ENCODE data around the gene ZNF655. TPM values are rescaled to one million over a fixed set of nuclear protein-coding genes. Genes with fewer than 3 reads are reported as not detected.

Gene ZNF655
- polyA plus RNA-seq, 5 donors, result 56.1 to 106 (median 94.2) TPM

Other genes starting within 250 kb of the ZNF655 start
- 100 to 1,000 TPM in 3 of 5 donors, 10 to 100 TPM in 2; 89.8 to 108 (median 102) TPM for gene ARPC1A, start 232.7 kb upstream of the ZNF655 start, polyA plus RNA-seq (ENCODE audit: insufficient read depth in 1 of 5, insufficient read length in 5 of 5, low replicate concordance in 1 of 5)
- 10 to 100 TPM; 37.4 to 63.7 (median 41.3) TPM for gene ARPC1B, start 183.9 kb upstream of the ZNF655 start, polyA plus RNA-seq (ENCODE audit: insufficient read depth in 1 of 5, insufficient read length in 5 of 5, low replicate concordance in 1 of 5)
- 100 to 1,000 TPM; 109 to 166 (median 135) TPM for gene PDAP1, start 150.0 kb upstream of the ZNF655 start, polyA plus RNA-seq (ENCODE audit: insufficient read depth in 1 of 5, insufficient read length in 5 of 5, low replicate concordance in 1 of 5)
- 100 to 1,000 TPM in 3 of 5 donors, 10 to 100 TPM in 2; 95.0 to 109 (median 101) TPM for gene BUD31, start 149.7 kb upstream of the ZNF655 start, polyA plus RNA-seq (ENCODE audit: insufficient read depth in 1 of 5, insufficient read length in 5 of 5, low replicate concordance in 1 of 5)
- 1 to 10 TPM; 4.3 to 8.0 (median 6.2) TPM for gene PTCD1, start 119.8 kb upstream of the ZNF655 start, polyA plus RNA-seq (ENCODE audit: insufficient read depth in 1 of 5, insufficient read length in 5 of 5, low replicate concordance in 1 of 5)
- gene CPSF4, start 119.7 kb upstream of the ZNF655 start, polyA plus RNA-seq (ENCODE audit: insufficient read depth in 1 of 5, insufficient read length in 5 of 5, low replicate concordance in 1 of 5), result 10 to 100 TPM; 32.2 to 41.6 (median 35.5) TPM
- 100 to 1,000 TPM; 290 to 437 (median 312) TPM for gene ATP5MF, start 92.5 kb upstream of the ZNF655 start, polyA plus RNA-seq (ENCODE audit: insufficient read depth in 1 of 5, insufficient read length in 5 of 5, low replicate concordance in 1 of 5)
- gene ZNF789, start 85.8 kb upstream of the ZNF655 start, polyA plus RNA-seq (ENCODE audit: insufficient read depth in 1 of 5, insufficient read length in 5 of 5, low replicate concordance in 1 of 5), result 10 to 100 TPM; 40.8 to 56.5 (median 44.9) TPM
- 10 to 100 TPM; 14.6 to 18.4 (median 15.6) TPM for gene ZNF394, start 58.4 kb upstream of the ZNF655 start, polyA plus RNA-seq (ENCODE audit: insufficient read depth in 1 of 5, insufficient read length in 5 of 5, low replicate concordance in 1 of 5)
- 10 to 100 TPM; 11.9 to 16.6 (median 15.8) TPM for gene ZKSCAN5, start 54.0 kb upstream of the ZNF655 start, polyA plus RNA-seq (ENCODE audit: insufficient read depth in 1 of 5, insufficient read length in 5 of 5, low replicate concordance in 1 of 5)
- 10 to 100 TPM; 12.8 to 20.0 (median 14.6) TPM for gene FAM200A, start 6.5 kb upstream of the ZNF655 start, polyA plus RNA-seq (ENCODE audit: insufficient read depth in 1 of 5, insufficient read length in 5 of 5, low replicate concordance in 1 of 5)
- 1 to 10 TPM; 1.4 to 2.3 (median 1.7) TPM for gene TMEM225B, start 39.6 kb downstream of the ZNF655 start, polyA plus RNA-seq (ENCODE audit: insufficient read depth in 1 of 5, insufficient read length in 5 of 5, low replicate concordance in 1 of 5)
- gene ZSCAN25, start 58.3 kb downstream of the ZNF655 start, polyA plus RNA-seq (ENCODE audit: insufficient read depth in 1 of 5, insufficient read length in 5 of 5, low replicate concordance in 1 of 5), result 10 to 100 TPM; 16.3 to 22.4 (median 20.8) TPM
- gene CYP3A5, start 121.4 kb downstream of the ZNF655 start, polyA plus RNA-seq (ENCODE audit: insufficient read depth in 1 of 5, insufficient read length in 5 of 5, low replicate concordance in 1 of 5), result 10 to 100 TPM; 15.1 to 25.8 (median 19.6) TPM
- 10 to 100 TPM in 1 of 5 donors, 1 to 10 TPM in 2, under 1 TPM in 2; 0.59 to 16.8 (median 1.3) TPM for gene CYP3A7, start 176.6 kb downstream of the ZNF655 start, polyA plus RNA-seq (ENCODE audit: insufficient read depth in 1 of 5, insufficient read length in 5 of 5, low replicate concordance in 1 of 5)
- gene CYP3A4, start 225.5 kb downstream of the ZNF655 start, polyA plus RNA-seq (ENCODE audit: insufficient read depth in 1 of 5, insufficient read length in 5 of 5, low replicate concordance in 1 of 5), result under 1 TPM; 0.14 to 0.34 (median 0.18) TPM

Measured in right lung (tissue), 5 donors.